GM12873 (cell line): Measurements from ENCODE around the gene CASK.

Source experiments
- CTCF ChIP-seq: IDR thresholded peaks from 2 replicates; pipeline ENCODE4 v1.5.1; 2012; ENCODE audit warnings: low read depth, mild to moderate bottlenecking, moderate library complexity, low read length, control low read depth; ENCODE audit not compliant: insufficient read depth; ENCODE audit errors: missing control alignments

Gene CASK

GRCh38 chrX:41887691-41888090 lies 35.7 kb downstream of the CASK start:
- no peak for TF ChIP-seq CTCF

- no peak for TF ChIP-seq CTCF
Measured at GRCh38 chrX:41885724-41886123, 37.6 kb downstream of the CASK start.

GRCh38 chrX:41881166-41881565 lies 42.2 kb downstream of the CASK start:
- no peak for TF ChIP-seq CTCF

- TF ChIP-seq CTCF = no peak
Measured at GRCh38 chrX:41877167-41877566, 46.2 kb downstream of the CASK start.

GRCh38 chrX:41875142-41875541 lies 48.2 kb downstream of the CASK start:
- no peak for TF ChIP-seq CTCF

GRCh38 chrX:41870719-41871151 lies 52.6 kb downstream of the CASK start:
- no peak for TF ChIP-seq CTCF

GRCh38 chrX:41868392-41868977 lies 54.9 kb downstream of the CASK start:
- TF ChIP-seq CTCF = no peak
